Smooth muscle cell (in vitro differentiated cells): Measurements from ENCODE around the gene CHRNB1. TPM values are rescaled to one million over a fixed set of nuclear protein-coding genes. Genes with fewer than 3 reads are reported as not detected.

Experiments used
- DNase-seq: peaks from one replicate; lab custom pipeline; 2025; ENCODE audit not compliant: unreplicated experiment; lab: John Stamatoyannopoulos, UW
- H2AFZ ChIP-seq: fragments of 200-600 bp; sonication (generic); 2 replicates; pipeline ENCODE4 v1.6.0; 2016; ENCODE audit warnings: antibody characterized with exemption, low read depth, mild to moderate bottlenecking
- H3F3A ChIP-seq: fragments of 200-600 bp; sonication (generic); 2 replicates; pipeline ENCODE4 v1.6.0; 2017; ENCODE audit warnings: antibody characterized with exemption, low read depth
- H3K27ac ChIP-seq: fragments of 200-600 bp; sonication (generic); 2 replicates; pipeline ENCODE4 v1.5.1; 2016; ENCODE audit warnings: low read depth, mild to moderate bottlenecking
- H3K27me3 ChIP-seq: fragments of 200-600 bp; sonication (generic); 2 replicates; pipeline ENCODE4 v1.6.1; 2016; ENCODE audit warnings: low read depth, mild to moderate bottlenecking
- H3K36me3 ChIP-seq: fragments of 200-600 bp; sonication (generic); 2 replicates; pipeline ENCODE4 v1.5.1; 2016; ENCODE audit warnings: low read depth
- H3K4me1 ChIP-seq: fragments of 200-600 bp; sonication (generic); 2 replicates; pipeline ENCODE4 v1.5.1; 2016; ENCODE audit warnings: low read depth
- H3K4me2 ChIP-seq: fragments of 200-600 bp; sonication (generic); 2 replicates; pipeline ENCODE4 v1.6.0; 2016; ENCODE audit warnings: mild to moderate bottlenecking
- H3K4me3 ChIP-seq: fragments of 200-600 bp; sonication (generic); 2 replicates; pipeline ENCODE4 v1.5.1; 2016; ENCODE audit warnings: mild to moderate bottlenecking
- H3K79me2 ChIP-seq: fragments of 200-600 bp; sonication (generic); 2 replicates; pipeline ENCODE4 v1.6.0; 2016; ENCODE audit warnings: low read depth, mild to moderate bottlenecking
- H3K9ac ChIP-seq: fragments of 200-600 bp; sonication (generic); 2 replicates; pipeline ENCODE4 v1.6.0; 2016; ENCODE audit warnings: low read depth
- H3K9me3 ChIP-seq: fragments of 200-600 bp; sonication (generic); replicated peaks from 2 replicates; pipeline ENCODE4 v1.5.1; 2016; ENCODE audit warnings: low read depth
- H4K20me1 ChIP-seq: fragments of 200-600 bp; sonication (generic); 2 replicates; pipeline ENCODE4 v1.6.0; 2016; ENCODE audit warnings: low read depth
- CTCF ChIP-seq: fragments of 200-600 bp; sonication (generic); IDR thresholded peaks from 2 replicates; pipeline ENCODE4 v1.5.1; 2017; ENCODE audit warnings: borderline replicate concordance, mild to moderate bottlenecking, antibody characterized with exemption; ENCODE audit not compliant: insufficient read depth, poor library complexity, severe bottlenecking
- WGBS: methylation state at CpG from one replicate; pipeline ENCODE4 v1.1.7; 2016; ENCODE audit warnings: low lambda C conversion rate; 5-methylcytosine and 5-hydroxymethylcytosine counted together
- polyA plus RNA-seq: library from polyadenylated mRNA; unstranded; fragments of >200 nt; fragmentation: Nextera tagmentation; extraction: Ambion mirVana; gene quantifications from 2 replicates; pipeline ENCODE4 v1.2.1, GENCODE V29; 2016
- total RNA-seq: library from RNA; depleted of rRNA; stranded (reverse); fragments of >200 nt; gene quantifications from 2 replicates; pipeline ENCODE4 v1.2.3, GENCODE V29; 2014

Gene CHRNB1
- total and polyA plus RNA-seq, 2 experiments from 2014 or later: 12.2 to 19.0 TPM

GRCh38 chr17:7426203-7426863 lies 18.5 kb upstream of the CHRNB1 start:
- Histone ChIP-seq H3K4me3 (no peak overlapping the region), H3K79me2 (no peaks in the 10 kb centered on the region), H3K36me3 (no peaks in the 10 kb centered on the region), H3K27me3 (no peaks in the 10 kb centered on the region), H3K4me2 (no peak overlapping the region), H3K4me1 (no peaks in the 10 kb centered on the region), H3K9ac (no peak overlapping the region), H2AFZ (no peak overlapping the region), H4K20me1 (no peaks in the 10 kb centered on the region), H3K9me3 (no peaks in the 10 kb centered on the region), H3K27ac (no peak overlapping the region), H3F3A (no peaks in the 10 kb centered on the region)
- no peak for TF ChIP-seq CTCF
- 93% methylated on average over 33 of the region's 33 CpGs for WGBS
- no peak for DNase-seq

DNA sequence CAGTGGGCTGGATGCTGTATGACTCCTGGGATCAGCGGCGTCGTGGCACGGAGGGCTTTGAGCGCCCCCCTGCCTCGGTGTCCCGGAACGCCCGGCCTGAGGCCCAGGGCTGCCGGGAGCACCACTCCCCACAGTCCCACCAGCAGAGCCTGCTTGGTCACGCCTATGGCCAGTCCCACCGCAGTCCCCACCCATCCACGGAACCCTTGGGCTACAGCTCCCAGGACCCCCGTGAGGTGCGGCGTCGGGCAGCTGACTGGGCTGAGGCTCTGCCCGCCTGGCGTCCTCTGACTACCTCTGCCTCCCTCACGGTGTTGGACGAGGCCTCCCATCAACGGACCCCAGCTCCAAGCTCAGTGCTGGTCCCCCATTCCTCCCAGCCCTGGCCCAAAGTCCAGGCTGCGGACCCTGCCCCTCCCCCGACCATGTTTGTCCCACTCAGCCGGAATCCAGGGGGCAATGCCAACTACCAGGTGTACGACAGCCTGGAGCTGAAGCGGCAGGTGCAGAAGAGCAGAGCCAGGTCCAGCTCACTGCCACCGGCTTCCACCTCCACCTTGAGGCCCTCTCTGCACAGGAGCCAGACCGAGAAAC lies 17.9 kb upstream of the CHRNB1 start:
- 94% methylated on average over 28 of the region's 29 CpGs for WGBS
- TF ChIP-seq CTCF: no peak

GRCh38 chr17:7427549-7427948 lies 17.3 kb upstream of the CHRNB1 start:
- WGBS: 95% methylated on average over 7 of the region's 7 CpGs

More for the DNA sequence above, 17.9 kb upstream of the CHRNB1 start:
- no peak for DNase-seq
- H3K36me3 ChIP-seq: no peaks in the 10 kb centered on the region
- no peaks in the 10 kb centered on the region for H3K9me3 ChIP-seq
- H3F3A ChIP-seq: no peaks in the 10 kb centered on the region
- H3K4me3 ChIP-seq: no peak overlapping the region
- no peak overlapping the region for H2AFZ ChIP-seq
- no peaks in the 10 kb centered on the region for H3K4me1 ChIP-seq
- H3K4me2 ChIP-seq: no peak overlapping the region
- H3K27ac ChIP-seq: no peak overlapping the region
- no peak overlapping the region for H3K9ac ChIP-seq
- no peaks in the 10 kb centered on the region for H3K79me2 ChIP-seq
- no peaks in the 10 kb centered on the region for H3K27me3 ChIP-seq
- H4K20me1 ChIP-seq: no peaks in the 10 kb centered on the region

More at GRCh38 chr17:7427549-7427948, 17.3 kb upstream of the CHRNB1 start:
- no peaks in the 10 kb centered on the region for H3K4me1 ChIP-seq
- H3K9me3 ChIP-seq: no peaks in the 10 kb centered on the region
- no peak for DNase-seq
- H3K27ac ChIP-seq: no peak overlapping the region
- H3K4me3 ChIP-seq: no peak overlapping the region
- no peak overlapping the region for H3K4me2 ChIP-seq
- H3K9ac ChIP-seq: no peak overlapping the region
- H3K27me3 ChIP-seq: no peaks in the 10 kb centered on the region
- no peak for TF ChIP-seq CTCF
- H3K36me3 ChIP-seq: no peaks in the 10 kb centered on the region
- H4K20me1 ChIP-seq: no peaks in the 10 kb centered on the region
- no peak overlapping the region for H2AFZ ChIP-seq
- no peaks in the 10 kb centered on the region for H3K79me2 ChIP-seq
- H3F3A ChIP-seq: no peaks in the 10 kb centered on the region
